ENCODE measurements around the gene HIPK3.

Gene HIPK3

DNA sequence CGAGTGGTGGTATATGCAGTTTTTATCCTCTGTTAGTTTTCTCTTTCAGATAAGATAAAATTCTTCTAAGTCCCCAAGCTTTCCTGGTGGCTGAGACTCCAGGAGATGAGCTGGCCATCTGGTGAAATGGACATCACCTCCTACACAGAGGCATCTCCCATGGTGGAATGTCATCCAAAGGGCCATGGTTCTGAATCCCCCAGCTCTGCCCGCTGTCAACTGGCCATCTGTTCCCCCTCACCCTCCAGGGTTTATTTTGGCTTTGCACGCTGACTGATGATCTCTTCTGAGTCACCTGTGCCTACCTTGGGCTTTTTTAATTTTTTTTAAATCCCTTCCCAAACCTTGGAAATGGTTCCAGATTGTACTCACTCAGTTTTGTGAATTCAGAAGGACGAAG lies 142.2 kb downstream of the HIPK3 start:
- no peaks in the 10 kb centered on the region for H3K9me3 ChIP-seq
- H3K4me1 ChIP-seq, result peaks cover 10% of the 10 kb centered on the region
- no peaks in the 10 kb centered on the region for H4K20me1 ChIP-seq
- H3K27me3 ChIP-seq, result no peaks in the 10 kb centered on the region
- H3K36me3 ChIP-seq, result no peaks in the 10 kb centered on the region
- H3K27ac ChIP-seq, result no peak overlapping the region
- no peak for TF ChIP-seq Cebpa-rat (IDR thresholded peaks at IDR 0.05)
- H3K9ac ChIP-seq, result no peak overlapping the region
- H3K4me2 ChIP-seq, result no peak overlapping the region
- H3K4me3 ChIP-seq, result no peak overlapping the region

DNA sequence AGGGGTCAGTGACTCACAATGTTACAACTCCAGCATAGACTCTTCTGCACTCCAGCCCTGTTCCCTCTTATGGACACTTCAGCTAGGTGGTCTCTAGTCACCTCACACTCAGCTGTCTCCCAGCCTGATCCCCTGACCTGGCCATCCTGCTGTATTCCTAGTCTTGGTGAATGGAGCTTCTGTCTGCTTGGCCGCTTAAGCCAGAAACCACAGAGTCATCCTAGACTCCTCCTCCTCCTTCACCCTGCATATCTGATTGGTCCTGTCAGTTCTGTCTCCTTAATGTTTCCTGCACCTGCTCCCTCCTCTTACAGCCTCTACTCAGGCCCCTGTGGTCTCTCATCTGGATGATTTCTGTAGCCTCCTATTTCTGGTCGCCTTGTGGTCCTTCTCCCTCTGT lies 144.9 kb downstream of the HIPK3 start:
- Histone ChIP-seq H3K27me3 (no peaks in the 10 kb centered on the region), H3K27ac (no peak overlapping the region), H3K4me1 (peaks cover 10% of the 10 kb centered on the region), H3K9ac (no peak overlapping the region), H4K20me1 (no peaks in the 10 kb centered on the region), H3K4me3 (no peak overlapping the region), H3K9me3 (no peaks in the 10 kb centered on the region), H3K36me3 (no peaks in the 10 kb centered on the region), H3K4me2 (peak overlapping the region; percentile 18)
- no peak for TF ChIP-seq Cebpa-rat (IDR thresholded peaks at IDR 0.05)

DNA sequence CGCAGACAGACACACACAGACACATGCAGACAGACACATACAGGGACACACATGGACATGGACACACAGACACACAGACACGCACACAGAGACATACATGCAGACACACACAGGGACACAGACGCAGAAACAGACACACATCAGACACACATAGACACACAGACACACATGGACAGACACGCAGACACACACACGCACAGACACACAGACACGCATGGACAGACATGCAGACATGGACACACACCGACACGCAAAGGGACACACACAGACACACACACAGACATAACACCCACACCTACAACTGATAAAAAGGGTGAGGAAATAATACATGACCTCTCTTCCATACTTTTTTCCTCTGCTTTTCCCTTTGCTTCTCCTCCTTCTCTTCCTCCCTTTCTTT lies 146.2 kb downstream of the HIPK3 start:
- Histone ChIP-seq H3K27me3 (no peaks in the 10 kb centered on the region), H3K4me1 (peaks cover 10% of the 10 kb centered on the region), H3K36me3 (no peaks in the 10 kb centered on the region), H3K9ac (no peak overlapping the region), H3K4me3 (no peak overlapping the region), H3K4me2 (no peak overlapping the region), H3K9me3 (no peaks in the 10 kb centered on the region), H4K20me1 (no peaks in the 10 kb centered on the region), H3K27ac (no peak overlapping the region)
- TF ChIP-seq Cebpa-rat (IDR thresholded peaks at IDR 0.05), result no peak

DNA sequence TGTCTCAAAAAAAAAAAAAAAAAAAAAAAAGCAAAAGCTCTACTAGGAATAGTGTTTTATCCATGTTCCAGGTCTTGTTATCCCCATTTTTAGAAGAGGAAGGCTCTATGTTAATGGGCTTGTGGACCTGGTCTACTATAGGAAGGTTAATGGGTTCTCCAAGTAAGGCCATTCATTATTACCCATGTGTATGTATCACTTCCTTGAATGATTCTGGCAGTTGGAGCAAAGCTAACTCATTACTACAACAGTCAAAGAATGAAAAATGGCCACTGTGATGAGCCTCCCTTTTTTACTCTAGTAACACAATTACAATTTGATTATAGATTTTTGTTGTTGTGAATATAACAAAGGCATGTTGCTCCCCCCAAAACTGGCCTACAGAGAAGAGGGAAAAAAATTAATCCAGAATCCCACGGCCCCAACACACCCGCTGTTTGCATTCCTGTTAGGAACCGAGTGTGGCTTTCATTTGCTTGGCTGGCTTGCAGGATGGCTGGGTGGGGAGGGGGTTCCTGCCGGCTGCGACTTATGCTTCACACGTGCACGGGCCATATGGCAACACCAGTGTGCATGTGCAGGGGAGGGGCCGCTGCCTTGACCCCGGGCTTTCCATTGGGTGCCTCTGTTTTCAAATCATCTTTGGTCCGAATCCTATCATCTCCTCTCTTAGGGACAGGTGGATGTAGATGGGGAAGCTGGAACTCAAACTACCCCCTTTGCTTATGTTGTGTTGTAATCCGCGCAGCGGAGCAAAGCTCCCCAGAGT lies 148.8 kb downstream of the HIPK3 start:
- Histone ChIP-seq H3K4me1 (peaks cover 10% of the 10 kb centered on the region), H4K20me1 (no peaks in the 10 kb centered on the region), H3K4me3 (no peak overlapping the region), H3K9me3 (no peaks in the 10 kb centered on the region), H3K27ac (no peak overlapping the region), H3K36me3 (no peaks in the 10 kb centered on the region), H3K27me3 (no peaks in the 10 kb centered on the region), H3K4me2 (no peak overlapping the region), H3K9ac (no peak overlapping the region)
- no peak for TF ChIP-seq Cebpa-rat (IDR thresholded peaks at IDR 0.05)

All from BLaER1 (cell line).